IPS-18c (cell line): ENCODE measurements around the gene IL12RB1.
"Not testable (repeated sequence)": the region's sequence is repeated elsewhere in the genome, so short reads cannot be mapped to it uniquely, and the experiment has no call there.

Experiments
- H3K4me3 ChIP-seq: 2 replicates; pipeline ENCODE4 v1.7.0; 2013; ENCODE audit warnings: low read depth, mild to moderate bottlenecking, low read length, moderate library complexity; ENCODE audit not compliant: insufficient read depth
- H3K9me3 ChIP-seq: one replicate; pipeline ENCODE4 v1.6.1; 2013; ENCODE audit warnings: mild to moderate bottlenecking, low read length, moderate library complexity; ENCODE audit not compliant: control insufficient read depth, insufficient read depth

Gene IL12RB1

DNA sequence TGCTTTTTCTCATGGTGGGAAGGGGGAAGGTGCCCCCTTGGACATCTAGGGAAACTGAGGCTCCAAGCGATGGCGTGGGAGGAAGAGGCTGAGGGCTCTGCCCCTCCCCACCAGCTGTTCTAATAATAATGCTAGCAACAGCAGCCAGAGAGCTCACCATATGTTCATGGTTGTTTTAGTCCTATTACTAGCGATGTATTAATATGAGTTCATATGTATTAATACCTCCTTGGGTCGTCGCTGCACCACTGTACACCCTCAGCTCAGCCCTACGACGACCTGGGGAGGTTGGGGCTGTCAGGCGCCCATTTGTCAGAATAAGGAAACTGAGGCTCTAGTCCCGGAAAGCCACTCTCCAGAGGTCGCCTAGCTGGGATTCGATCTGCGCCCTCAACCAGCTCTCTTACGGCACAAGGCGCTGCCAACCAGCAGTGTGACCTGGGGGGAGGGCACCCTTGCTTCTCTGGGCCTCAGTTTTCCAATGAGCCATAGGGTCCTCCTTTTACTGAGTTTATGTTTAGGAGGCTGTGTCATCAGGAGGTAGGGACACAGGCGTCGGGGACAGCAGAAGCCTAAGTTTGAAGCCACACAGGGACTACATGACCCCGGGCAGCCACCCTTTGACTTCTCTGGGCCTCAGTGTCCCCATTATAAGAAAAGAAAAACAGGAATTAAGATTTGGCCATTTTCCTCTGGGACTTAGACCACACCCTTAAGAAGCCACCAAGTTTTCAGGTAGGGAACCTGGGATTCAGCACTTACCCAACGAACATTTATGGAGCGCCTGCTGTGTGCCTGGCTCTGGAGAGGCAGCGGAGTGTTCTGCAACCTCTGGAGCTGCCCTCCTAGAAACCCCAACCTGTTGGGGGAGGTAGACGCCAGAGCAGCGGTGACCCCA is 11.5 kb upstream of the IL12RB1 start:
- Histone ChIP-seq H3K9me3 (no peaks in the 10 kb centered on the region), H3K4me3 (peak overlapping the region; percentile 58)

DNA sequence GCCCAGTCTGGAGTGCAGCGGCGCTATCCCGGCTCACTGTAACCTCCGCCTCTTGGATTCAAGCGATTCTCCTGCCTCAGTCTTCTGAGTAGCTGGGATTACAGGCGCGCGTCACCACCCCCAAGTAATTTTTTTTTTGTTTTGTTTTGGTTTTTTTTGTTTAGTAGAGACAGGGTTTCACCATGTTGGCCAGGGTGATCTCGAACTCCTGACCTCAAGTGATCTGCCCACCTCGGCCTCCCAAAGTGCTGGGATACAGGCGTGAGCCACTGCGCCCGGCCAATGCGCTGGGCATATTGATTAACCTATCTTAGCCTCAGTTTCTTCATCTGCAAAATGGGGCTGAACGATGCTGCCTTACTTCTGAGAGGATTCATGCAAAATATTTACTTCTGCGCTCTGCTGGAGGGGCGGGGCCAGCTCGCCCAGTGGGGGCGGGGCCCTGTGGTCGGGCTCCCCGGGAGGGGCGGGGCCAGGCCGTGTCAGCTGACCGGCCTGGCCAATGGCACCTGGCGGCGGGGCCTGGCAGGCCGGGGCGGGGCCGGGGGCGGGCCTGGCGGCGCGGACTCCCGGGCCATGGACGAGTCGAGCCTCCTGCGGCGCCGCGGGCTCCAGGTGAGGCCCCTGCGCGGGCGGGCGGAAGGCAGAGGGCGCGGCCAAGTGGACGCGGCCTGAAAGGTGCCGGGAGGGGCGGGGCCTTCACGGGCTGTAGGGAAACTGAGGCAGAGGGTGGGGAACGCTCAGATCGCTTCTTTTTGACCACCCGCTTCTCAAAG is 10.7 kb upstream of the IL12RB1 start, which contains the start of gene MAST3:
Gene MAST3, plus strand, starts transcription at position 562 of the 776 bp plus-strand sequence. Its CDS starts 15 bp downstream, at position 577.
- Histone ChIP-seq H3K4me3 (peak within 1 kb of the TSS; percentile 58), H3K9me3 (no peaks in the 10 kb centered on the region)

DNA sequence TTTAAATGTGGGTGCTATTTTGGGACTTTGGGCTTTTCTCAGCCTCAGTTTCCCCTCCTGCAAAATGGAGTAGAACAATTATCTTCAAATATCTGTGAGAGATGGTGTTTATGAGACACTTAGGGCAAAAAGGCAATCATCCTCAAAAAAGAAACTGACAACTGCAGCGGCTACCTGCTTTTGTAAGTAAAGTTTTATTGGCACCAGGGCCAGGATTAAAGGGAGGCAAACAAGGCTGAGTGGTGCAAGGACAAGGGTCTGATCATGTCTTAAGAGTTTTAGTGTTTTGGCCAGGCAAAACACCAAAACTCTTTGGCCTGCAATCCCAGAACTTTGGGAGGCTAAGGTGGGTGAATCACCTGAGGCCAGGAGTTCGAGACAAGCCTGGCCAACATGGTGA is 9.5 kb upstream of the IL12RB1 start:
- no peak overlapping the region for H3K4me3 ChIP-seq
- no peaks in the 10 kb centered on the region for H3K9me3 ChIP-seq

DNA sequence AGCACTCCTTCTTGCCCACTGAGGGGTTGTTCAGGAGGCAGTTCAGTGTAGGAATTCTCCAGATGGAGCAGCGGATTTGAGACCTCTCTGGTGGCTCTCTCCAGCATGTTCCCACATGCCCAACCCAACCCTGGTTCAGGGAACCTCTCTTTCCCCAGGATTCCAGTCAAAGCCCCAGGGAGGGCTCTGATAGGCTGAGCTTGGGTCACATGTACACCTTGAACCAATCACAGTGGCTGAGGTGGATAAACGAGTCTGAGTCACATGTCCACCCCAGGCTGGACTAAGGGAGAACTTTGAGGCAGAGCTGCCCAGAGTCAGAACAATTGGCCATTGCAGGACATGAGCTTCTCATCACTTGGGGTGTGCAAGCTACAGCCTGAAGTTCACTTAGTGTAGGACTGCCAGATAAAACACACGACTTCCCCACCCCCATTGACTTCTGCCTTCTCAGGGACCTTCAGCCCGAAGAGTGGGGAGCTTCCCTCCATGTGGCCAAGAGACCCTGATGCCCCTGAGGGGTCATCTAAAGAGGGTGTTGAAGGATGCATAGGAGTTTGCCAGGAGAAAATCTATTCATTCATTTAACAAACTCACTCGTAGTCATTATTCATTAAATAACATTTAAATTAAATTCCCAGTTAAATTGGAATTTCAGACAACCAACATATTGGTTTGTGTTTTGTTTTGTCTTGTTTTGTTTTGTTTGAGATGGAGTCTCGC is 6.9 kb upstream of the IL12RB1 start:
- Histone ChIP-seq H3K4me3 (no peak overlapping the region), H3K9me3 (no peaks in the 10 kb centered on the region)

DNA sequence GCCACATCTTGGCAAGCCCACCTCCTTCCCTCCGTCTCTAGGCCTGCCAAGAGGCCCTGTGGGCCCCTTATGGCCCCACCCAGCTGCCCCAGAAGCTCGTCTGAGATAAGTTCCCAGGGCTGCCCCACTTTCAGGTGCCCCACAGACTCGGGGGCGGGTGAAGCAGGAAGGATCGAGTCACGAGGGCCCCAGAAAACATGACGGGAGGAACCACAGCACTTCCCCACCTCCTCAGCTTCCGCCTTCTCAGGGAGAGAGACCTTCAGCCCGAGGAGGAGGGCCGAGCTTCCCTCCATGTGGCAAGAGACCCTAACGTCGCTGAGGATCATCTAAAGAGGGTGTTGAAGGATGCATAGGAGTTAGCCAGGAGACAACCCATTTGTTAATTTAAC is 4.5 kb upstream of the IL12RB1 start:
- no peak overlapping the region for H3K4me3 ChIP-seq
- H3K9me3 ChIP-seq = no peaks in the 10 kb centered on the region

DNA sequence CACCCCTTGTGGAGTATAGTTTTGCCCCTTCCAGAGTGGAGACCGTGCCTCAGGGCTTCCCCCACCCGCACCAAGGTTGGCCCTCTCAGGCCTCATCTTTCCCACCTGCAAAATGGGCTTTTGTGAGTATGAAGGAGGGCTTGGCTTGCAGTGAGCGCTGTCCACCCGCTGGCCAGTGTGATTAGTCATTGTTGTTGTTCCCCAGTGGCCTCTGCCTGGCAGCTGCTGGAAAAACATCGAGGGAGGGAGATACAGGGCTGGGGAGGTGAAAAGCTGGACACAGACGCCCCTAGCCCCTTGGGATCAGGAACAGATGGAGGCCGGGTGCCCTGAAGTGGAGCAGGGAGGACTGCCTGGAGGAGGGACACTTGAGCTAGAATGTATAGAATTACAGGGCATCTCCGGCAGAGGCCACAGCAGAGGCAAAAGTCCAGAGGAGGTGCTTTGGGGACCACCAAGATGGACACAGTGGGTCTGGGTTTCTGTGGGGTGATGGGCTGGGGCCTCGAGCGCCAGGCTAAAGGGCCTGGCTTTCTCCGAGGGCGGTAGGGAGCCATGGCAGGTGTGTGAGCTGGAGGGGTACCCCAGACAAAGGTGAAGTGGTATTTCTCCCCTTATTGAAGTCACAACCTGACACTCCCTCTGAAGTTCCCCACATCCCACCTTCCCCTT is 3.9 kb upstream of the IL12RB1 start:
- Histone ChIP-seq H3K4me3 (no peak overlapping the region), H3K9me3 (no peaks in the 10 kb centered on the region)

DNA sequence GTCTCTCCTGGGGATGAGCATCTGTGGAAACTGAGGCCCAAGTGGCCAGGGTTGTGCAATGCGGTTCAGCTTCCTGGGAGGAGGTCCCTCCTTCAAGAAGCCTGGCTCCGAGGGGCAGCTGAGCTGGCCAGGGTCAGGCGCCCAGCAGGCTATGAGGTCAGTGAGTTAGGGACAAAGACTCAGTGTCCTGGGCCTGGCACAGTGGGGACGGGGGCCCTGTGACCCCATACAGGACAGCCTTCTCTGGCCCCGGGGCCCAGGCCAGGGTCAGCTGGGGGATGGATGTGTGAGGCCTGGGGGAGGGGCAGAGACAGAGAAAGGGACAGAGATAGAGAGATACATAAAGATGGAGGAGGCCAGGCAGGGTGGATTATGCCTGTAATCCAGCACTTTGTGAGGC is 3.0 kb upstream of the IL12RB1 start:
- Histone ChIP-seq H3K4me3 (no peak overlapping the region), H3K9me3 (no peaks in the 10 kb centered on the region)

DNA sequence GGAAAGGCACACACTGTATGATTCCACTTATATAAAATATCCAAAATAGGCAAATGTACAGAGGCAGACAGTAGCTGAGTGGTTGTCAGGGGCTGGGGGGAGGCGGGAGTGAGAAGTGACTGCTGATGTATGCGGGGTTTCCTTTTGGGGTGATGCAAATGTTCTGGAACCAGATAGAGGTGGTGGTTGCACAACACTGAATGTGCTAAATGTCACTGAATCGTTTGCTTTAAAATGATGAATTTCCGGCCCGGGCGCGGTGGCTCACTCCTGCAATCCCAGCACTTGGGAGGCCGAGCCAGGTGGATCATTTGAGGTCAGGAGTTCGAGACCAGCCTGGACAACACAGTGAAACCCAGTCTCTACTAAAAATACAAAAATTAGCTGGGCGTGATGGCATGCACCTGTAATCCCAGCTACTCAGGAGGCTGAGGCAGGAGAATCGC is 2.4 kb upstream of the IL12RB1 start:
- H3K9me3 ChIP-seq, H3K4me3 ChIP-seq: not testable (repeated sequence)

DNA sequence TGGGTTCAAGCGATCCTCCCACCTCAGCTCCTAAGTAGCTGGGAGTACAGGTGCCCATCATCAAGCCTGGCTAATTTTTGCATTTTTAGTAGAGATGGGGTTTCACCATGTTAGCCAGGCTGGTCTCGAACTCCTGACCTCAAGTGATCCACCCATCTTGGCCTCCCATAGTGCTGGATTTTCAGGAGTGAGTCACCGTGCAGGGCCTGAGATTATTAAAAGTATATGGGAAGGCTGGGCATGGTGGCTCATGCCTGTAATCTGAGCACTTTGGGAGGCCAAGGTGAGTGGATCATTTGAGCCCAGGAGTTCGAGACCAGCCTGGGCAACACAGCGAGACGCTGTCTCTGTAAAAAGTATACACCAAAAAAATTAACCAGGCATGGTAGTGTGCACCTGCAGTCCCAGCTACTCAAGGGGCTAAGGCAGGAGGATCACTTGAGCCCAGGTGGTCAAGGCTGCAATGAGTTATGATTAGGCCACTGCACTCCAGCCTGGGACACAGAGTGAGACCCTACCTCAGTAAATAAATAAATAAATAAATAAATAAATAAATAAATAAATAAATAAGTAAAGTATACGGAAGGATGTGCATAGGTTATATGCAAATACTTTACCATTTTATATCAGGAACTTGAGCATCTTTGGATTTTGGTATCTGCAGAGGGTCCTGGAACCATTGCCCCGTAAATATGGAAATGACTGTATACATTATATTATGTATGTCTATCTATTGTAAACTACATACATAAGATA is 854 bp downstream of the IL12RB1 start:
- no peak overlapping the region for H3K4me3 ChIP-seq
- H3K9me3 ChIP-seq = no peaks in the 10 kb centered on the region

DNA sequence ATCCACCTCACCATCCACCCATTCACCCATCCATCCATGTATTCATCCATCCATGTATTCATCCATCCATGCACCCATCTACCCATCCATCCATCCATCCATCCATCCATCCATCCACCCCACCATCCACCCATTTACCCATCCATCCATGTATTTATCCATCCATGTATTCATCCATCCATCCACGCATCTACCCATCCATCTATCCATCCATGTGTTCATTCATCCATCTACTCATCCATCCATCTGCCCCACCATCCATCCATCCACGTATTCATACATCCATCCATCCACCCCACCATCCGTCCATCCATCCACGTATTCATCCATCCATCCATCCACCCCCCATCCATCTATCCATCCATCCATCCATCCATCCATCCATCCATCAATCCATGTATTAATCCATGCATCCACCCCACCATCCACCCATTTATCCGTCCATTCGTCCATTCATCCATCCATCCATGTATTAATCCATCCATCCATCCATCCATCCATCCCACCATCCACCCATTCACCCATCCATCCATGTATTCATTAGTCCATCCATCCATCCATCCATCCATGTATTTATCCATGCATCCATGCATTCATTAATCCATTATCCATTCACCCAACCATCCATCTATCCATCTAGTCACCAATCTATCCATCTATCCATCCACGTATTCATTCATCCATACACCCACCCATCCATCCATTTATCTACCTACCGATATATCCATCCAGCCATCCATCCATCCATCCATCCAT is 2.6 kb downstream of the IL12RB1 start:
- no peak overlapping the region for H3K4me3 ChIP-seq

DNA sequence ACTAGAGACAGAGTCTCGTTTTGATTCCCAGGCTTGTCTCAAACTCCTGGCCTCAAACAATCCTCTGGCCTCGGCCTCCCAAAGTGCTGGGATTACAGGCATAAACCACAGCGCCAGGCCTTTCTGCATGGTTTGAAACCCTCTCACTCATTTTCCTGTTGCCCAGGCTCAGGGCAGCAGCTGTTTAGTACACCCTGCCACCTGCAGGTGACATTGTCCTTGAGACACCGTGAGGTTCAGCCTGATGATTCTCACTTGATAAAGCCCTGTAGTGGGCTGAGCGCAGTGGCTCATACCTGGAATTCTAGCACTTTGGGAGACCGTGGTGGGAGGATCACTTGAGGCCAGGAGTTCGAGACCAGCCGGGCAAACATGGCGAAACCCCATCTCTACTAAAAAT is 12.5 kb downstream of the IL12RB1 start:
- no peaks in the 10 kb centered on the region for H3K9me3 ChIP-seq
- H3K4me3 ChIP-seq = no peak overlapping the region

More for the DNA sequence above, 2.6 kb downstream of the IL12RB1 start:
- no peaks in the 10 kb centered on the region for H3K9me3 ChIP-seq

DNA sequence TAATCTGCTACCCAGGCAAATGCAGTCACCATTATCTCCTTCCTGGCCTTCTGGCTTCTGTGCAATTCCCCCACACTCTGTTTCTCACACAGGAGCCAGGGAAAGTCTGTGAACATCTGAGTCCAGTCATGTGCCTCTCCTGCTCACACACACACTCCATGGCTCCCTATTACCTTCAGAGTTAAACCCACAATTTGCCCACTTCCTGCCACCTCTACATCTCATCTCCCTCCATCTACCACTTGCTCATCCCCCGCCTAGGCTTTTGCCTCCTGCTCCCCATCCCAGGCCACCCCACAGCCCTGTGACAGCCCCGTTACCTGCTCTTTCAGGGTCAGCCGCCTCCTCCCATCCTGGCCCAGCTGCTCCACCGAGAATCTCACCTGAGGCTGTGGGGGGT is 13.5 kb downstream of the IL12RB1 start:
- H3K4me3 ChIP-seq = no peak overlapping the region
- no peaks in the 10 kb centered on the region for H3K9me3 ChIP-seq

DNA sequence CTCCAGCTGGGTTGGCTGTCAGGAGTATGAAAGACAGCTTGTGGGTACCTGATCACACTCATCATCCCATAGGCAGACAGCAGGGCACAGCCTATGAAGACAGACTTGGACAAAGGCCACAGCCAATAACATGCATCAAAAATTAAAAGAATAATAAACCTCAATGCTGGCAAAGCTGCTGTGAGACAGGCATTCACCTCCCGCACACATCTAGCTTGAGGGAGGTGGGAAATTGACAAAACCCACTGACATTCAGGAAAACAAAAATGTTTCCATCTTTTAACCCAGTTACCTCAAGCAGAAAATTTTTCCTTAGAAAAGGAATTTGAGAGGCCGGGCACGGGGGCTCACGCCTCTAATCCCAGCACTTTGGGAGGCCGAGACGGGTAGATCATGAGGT is 14.4 kb downstream of the IL12RB1 start:
- Histone ChIP-seq H3K9me3 (no peaks in the 10 kb centered on the region), H3K4me3 (no peak overlapping the region)

DNA sequence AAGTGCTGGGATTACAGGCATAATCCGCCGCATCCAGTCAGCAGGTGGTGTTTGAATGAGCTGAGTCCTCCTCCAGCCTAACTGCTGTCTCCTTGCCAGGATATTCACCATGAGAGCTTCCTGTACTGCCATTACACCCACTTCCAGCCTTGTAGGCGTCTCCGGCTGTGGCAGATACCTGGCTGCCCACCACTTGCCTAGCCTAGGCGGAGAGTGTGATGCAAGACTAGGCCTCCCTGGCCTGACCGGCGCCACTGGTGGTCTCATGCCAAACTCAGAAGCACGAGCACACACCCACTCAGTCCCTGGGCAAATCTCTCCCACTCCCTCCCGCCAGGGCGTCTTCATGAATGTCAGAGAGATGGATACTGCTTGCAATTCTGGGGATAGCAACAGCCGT is 16.6 kb downstream of the IL12RB1 start:
- Histone ChIP-seq H3K9me3 (no peaks in the 10 kb centered on the region), H3K4me3 (no peak overlapping the region)

DNA sequence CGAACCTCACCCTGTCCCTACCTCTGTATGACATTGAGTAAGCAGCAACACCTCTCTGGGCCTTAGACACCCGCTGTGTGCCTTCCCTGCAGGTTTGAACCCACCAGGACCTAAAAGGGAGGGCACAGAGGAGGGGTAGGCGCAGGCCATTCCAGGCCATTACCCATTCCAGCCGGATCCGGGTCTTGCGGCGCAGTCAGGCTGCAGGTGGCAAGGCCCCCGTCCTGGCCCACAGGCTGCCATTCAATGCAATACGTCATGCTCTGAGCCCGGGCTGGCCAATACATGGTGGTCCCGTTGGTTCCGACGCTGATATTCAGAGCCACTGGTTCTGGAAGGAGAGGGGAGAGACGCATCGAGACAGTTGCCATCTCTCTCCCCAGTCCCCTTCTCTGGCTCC is 17.4 kb downstream of the IL12RB1 start:
- H3K9me3 ChIP-seq = no peaks in the 10 kb centered on the region
- no peak overlapping the region for H3K4me3 ChIP-seq

DNA sequence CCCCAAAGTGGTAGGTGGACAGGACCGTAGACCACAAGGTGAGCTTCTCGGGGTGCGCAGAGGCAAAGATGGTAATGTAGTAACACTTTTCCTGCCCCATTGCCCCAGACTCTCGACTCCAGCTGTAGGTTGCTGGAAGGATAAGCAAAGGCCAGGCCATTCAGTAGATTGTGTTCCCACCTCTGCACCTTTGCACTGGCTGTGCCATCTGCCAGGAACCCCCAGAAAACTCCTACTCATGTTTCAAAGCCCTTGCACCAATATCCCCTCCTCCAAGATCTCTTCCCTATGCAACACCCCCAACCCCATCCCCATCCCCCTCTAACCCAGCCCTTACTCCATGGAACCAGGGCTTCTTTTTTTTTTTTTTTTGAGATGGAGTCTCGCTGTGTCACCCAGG is 18.3 kb downstream of the IL12RB1 start:
- H3K9me3 ChIP-seq = no peaks in the 10 kb centered on the region
- no peak overlapping the region for H3K4me3 ChIP-seq
